Vagina (tissue), 2 donors: ENCODE results near the gene PHF20. TPM values are rescaled to one million over a fixed set of nuclear protein-coding genes. Genes with fewer than 3 reads are reported as not detected.
"Not testable (repeated sequence)": the region's sequence is repeated elsewhere in the genome, so short reads cannot be mapped to it uniquely, and the experiment has no call there.

Experiments used
- DNase-seq, 2 donors: peaks; one replicate each; pipeline ENCODE4 v3.0.0-alpha.2; 2017; ENCODE audit errors: extremely low spot score in 2 of 2
- H3K27ac ChIP-seq: fragments of 200-600 bp; sonication (generic); one replicate; pipeline ENCODE4 v1.5.1; 2019
- H3K27me3 ChIP-seq: fragments of 200-600 bp; sonication (generic); one replicate; pipeline ENCODE4 v1.5.1; 2019
- H3K36me3 ChIP-seq, 2 donors: fragments of 200-600 bp; sonication (generic); one replicate each; pipeline ENCODE4 v1.5.1; 2017 to 2019
- H3K4me1 ChIP-seq: fragments of 200-600 bp; sonication (generic); one replicate; pipeline ENCODE4 v1.5.1; 2019
- H3K4me3 ChIP-seq, 2 donors: fragments of 200-600 bp; sonication (generic); 1 replicate in 1 of 2; 2 replicates in 1 of 2; pipeline ENCODE4 v1.5.1; 2016 to 2019
- H3K9me3 ChIP-seq: fragments of 200-600 bp; sonication (generic); one replicate; pipeline ENCODE4 v1.5.1; 2019
- POLR2A ChIP-seq, 2 donors: fragments of 450-650 bp; IDR thresholded peaks; one replicate each; pipeline ENCODE4 v1.6.1; 2017; ENCODE audit warnings: antibody characterized with exemption in 2 of 2, mild to moderate bottlenecking in 2 of 2, moderate library complexity in 2 of 2
- POLR2AphosphoS5 ChIP-seq, 2 donors: sonication (generic); formaldehyde crosslinking; IDR thresholded peaks; one replicate each; pipeline ENCODE4 v1.9.0; 2017; ENCODE audit warnings: antibody characterized with exemption in 2 of 2, mild to moderate bottlenecking in 2 of 2, low read depth in 1 of 2; ENCODE audit not compliant: insufficient read depth in 1 of 2
- intact Hi-C: fragments of 100-400 bp; cut with DNase I; formaldehyde crosslinking; loops from one replicate; pipeline ENCODE4 v1.15.1; 2023
- total RNA-seq: library from RNA; depleted of rRNA; stranded (reverse); fragments of >200 nt; gene quantifications from one replicate; pipeline ENCODE4 v1.2.3, GENCODE V29; 2016
- TF ChIP-seq, protein P1 (sequence below), 3 experiments: fragments of 450-650 bp in 2 of 3; fragments of 200-600 bp in 1 of 3; sonication (generic) in 1 of 3; IDR thresholded peaks; one replicate each; pipeline ENCODE4 v1.5.1; 2017 to 2019; ENCODE audit warnings: antibody characterized with exemption in 3 of 3, mild to moderate bottlenecking in 2 of 3, moderate library complexity in 2 of 3

Gene PHF20
- total RNA-seq, 1 donor from 2014 or later: 37.3 TPM

DNA sequence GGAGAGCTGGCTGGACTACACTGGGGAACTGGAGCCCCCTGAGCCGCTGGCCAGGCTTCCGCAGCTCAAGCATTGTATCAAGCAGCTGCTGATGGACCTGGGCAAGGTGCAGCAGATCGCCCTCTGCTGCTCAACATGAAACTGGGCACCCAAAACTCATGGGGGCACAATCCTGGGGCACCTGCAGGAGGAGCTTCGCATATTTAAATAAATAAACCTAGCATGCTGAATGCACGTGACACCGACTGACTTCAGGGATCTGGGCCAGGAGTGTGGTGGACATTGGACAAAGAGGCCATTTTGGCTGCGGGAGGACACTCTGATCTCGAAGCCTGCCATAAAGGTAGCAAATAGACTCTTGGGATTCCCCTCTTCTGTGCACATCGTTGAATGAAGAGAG, 175.7 kb downstream of the PHF20 start:
- DNase-seq: no peak
- peaks cover 8% of the 10 kb centered on the region for H3K4me1 ChIP-seq
- intact Hi-C loops: no loop called here

DNA sequence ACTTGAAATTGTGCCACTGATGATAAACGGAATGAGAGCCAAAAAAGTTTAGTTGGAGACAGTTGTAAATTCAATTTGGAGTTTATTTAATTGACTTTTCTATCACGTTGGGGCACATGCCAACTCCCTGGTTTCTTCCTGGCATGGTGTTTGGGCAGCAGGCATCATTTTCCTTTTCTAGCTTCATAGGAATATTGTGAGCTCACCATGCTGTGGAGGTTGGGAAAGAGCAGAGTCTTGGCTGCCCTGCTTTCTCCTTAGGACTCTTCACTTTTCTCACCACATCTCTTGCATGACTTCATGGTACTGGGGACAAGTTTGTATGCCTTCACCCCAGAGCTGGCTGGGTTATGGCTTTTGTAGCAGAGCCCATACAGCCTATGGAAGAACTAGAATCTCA, 176.1 kb downstream of the PHF20 start:
- Histone ChIP-seq H3K36me3 (peaks cover 0 to 10% of the 10 kb centered on the region in 2 donors), H3K4me1 (peaks cover 12% of the 10 kb centered on the region), H3K4me3 (no peak overlapping the region), H3K9me3 (no peaks in the 10 kb centered on the region), H3K27me3 (no peaks in the 10 kb centered on the region), H3K27ac (no peak overlapping the region)
- intact Hi-C loops: no loop called here
- no peak for DNase-seq
- TF ChIP-seq, protein P1, sequence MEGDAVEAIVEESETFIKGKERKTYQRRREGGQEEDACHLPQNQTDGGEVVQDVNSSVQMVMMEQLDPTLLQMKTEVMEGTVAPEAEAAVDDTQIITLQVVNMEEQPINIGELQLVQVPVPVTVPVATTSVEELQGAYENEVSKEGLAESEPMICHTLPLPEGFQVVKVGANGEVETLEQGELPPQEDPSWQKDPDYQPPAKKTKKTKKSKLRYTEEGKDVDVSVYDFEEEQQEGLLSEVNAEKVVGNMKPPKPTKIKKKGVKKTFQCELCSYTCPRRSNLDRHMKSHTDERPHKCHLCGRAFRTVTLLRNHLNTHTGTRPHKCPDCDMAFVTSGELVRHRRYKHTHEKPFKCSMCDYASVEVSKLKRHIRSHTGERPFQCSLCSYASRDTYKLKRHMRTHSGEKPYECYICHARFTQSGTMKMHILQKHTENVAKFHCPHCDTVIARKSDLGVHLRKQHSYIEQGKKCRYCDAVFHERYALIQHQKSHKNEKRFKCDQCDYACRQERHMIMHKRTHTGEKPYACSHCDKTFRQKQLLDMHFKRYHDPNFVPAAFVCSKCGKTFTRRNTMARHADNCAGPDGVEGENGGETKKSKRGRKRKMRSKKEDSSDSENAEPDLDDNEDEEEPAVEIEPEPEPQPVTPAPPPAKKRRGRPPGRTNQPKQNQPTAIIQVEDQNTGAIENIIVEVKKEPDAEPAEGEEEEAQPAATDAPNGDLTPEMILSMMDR (IDR thresholded peaks at IDR 0.05): no peak
- TF ChIP-seq POLR2AphosphoS5 (IDR thresholded peaks at IDR 0.05; ENCODE audit: insufficient read depth in 1 of 2, low read depth in 1 of 2) (no peak), POLR2A (IDR thresholded peaks at IDR 0.05) (no peak)

More for the DNA sequence above, 175.7 kb downstream of the PHF20 start:
- no peak overlapping the region for H3K4me3 ChIP-seq
- no peaks in the 10 kb centered on the region for H3K9me3 ChIP-seq
- TF ChIP-seq POLR2A (IDR thresholded peaks at IDR 0.05) (no peak), POLR2AphosphoS5 (IDR thresholded peaks at IDR 0.05; ENCODE audit: insufficient read depth in 1 of 2, low read depth in 1 of 2) (no peak)
- TF ChIP-seq, protein P1 (IDR thresholded peaks at IDR 0.05): no peak
- peaks cover 0 to 13% of the 10 kb centered on the region in 2 donors for H3K36me3 ChIP-seq
- no peak overlapping the region for H3K27ac ChIP-seq
- H3K27me3 ChIP-seq: no peaks in the 10 kb centered on the region

DNA sequence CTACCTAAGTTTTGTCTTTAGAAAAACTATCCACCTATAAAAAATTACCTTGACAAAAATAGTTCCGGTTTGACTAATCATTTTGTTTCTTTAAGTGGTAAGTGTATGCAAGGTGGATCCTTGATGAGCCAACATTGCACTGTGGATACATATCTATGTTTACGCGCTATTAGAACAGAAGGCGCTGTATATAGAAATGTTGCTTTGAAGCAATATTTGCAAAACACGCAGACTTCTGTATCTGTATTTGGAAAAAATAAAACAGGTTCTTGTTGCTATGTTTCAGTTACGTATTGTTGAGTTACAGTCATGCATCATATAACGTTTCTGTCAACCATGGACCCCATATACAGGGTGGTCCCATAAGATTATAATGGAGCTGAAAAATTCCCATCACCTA, 178.3 kb downstream of the PHF20 start:
- intact Hi-C loops: no loop called here
- TF ChIP-seq, protein P1 (IDR thresholded peaks at IDR 0.05): no peak
- TF ChIP-seq POLR2AphosphoS5 (IDR thresholded peaks at IDR 0.05; ENCODE audit: insufficient read depth in 1 of 2, low read depth in 1 of 2): no peak
- no peak for TF ChIP-seq POLR2A (IDR thresholded peaks at IDR 0.05)
- DNase-seq: no peak

DNA sequence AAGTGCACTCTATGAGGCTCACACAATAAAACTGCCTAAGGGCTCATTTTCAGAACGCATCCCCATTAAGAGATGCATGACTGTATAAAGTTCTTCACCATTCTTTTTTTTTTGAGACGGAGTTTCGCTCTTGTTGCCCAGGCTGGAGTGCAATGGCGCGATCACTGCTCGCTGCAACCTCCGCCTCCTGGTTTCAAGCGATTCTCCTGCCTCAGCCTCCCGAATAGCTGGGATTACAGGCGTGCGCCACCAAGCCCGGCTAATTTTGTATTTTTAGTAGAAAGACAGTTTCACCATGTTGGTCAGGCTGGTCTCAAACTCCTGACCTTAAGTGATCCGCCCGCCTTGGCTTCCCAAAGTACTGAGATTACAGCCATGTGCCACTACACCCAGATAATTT, 180.3 kb downstream of the PHF20 start:
- H3K9me3 ChIP-seq, H3K36me3 ChIP-seq, H3K27me3 ChIP-seq, intact Hi-C loops, H3K27ac ChIP-seq, H3K4me3 ChIP-seq, DNase-seq: not testable (repeated sequence)
- peaks cover 31% of the 10 kb centered on the region for H3K4me1 ChIP-seq

More for the DNA sequence above, 178.3 kb downstream of the PHF20 start:
- no peak overlapping the region for H3K4me3 ChIP-seq
- H3K9me3 ChIP-seq: no peaks in the 10 kb centered on the region
- H3K36me3 ChIP-seq: no peaks in the 10 kb centered on the region
- H3K27ac ChIP-seq: no peak overlapping the region
- H3K4me1 ChIP-seq: peaks cover 23% of the 10 kb centered on the region
- no peaks in the 10 kb centered on the region for H3K27me3 ChIP-seq

DNA sequence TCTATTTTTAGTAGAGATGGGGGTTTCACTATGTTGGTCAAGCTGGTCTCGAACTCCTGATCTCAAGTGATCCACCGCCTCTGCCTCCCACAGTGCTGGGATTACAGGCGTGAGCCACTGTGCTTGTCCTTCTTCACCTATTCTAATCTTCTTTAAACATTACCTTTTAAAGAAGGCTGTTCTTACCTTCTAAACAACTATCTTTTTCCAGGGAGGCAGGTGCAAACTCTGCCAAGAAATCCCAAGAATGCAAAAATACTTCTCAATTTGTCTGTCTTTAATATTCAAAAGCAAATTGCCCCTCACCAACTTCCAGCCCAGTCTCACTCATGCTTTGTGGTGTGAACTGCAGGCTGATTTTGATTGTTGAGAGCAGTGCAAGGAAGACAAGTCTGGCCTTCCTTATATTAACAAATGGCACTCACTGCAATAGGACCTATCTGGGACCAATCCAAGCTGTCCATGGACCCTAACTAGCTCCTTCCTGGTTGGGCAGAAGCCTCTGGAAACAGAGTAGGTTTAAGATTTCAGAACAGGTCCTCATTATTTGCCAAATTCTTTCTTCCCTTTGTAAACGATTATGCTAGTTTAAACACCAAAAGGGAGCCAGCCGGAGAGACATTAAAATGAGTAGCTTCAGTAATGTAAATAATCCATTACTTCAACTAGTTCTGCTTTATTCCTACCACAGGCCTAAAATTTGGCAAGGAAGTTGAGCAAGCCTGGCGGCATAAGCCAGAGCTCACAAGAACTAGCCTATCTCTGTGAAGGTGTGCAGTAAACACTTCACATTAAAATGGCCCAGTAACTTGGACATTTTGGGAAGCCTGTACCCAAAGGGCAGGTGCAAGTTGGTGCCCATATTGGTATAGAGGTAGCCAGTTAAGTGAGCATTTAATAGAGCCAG, 180.9 kb downstream of the PHF20 start:
- TF ChIP-seq POLR2A (IDR thresholded peaks at IDR 0.05): no peak
- TF ChIP-seq, protein P1 (IDR thresholded peaks at IDR 0.05): no peak
- no peak for TF ChIP-seq POLR2AphosphoS5 (IDR thresholded peaks at IDR 0.05; ENCODE audit: insufficient read depth in 1 of 2, low read depth in 1 of 2)
- intact Hi-C loops: no loop called here

More for the DNA sequence above, 180.9 kb downstream of the PHF20 start:
- peak overlapping the region; percentile 79 to 86 for H3K4me3 ChIP-seq
- DNase-seq: no peak
- peak overlapping the region; percentile 88 for H3K27ac ChIP-seq
- H3K27me3 ChIP-seq: no peaks in the 10 kb centered on the region
- H3K4me1 ChIP-seq: peaks cover 31% of the 10 kb centered on the region
- no peaks in the 10 kb centered on the region for H3K9me3 ChIP-seq
- H3K36me3 ChIP-seq: no peaks in the 10 kb centered on the region
